GM19438 (cell line): ENCODE measurements around the gene SEMA6B.
"Not testable (repeated sequence)": the region's sequence is repeated elsewhere in the genome, so short reads cannot be mapped to it uniquely, and the experiment has no call there.

Experiments
- ATAC-seq: cut with Tn5 transposase; IDR thresholded peaks from one replicate; pipeline ENCODE4 v1.9.1; 2021; ENCODE audit warnings: low read depth; ENCODE audit not compliant: unreplicated experiment

Gene SEMA6B

GRCh38 chr19:4531562-4532165 lies 27.8 kb downstream of the SEMA6B start:
- ATAC-seq = no peak

GRCh38 chr19:4529924-4530522 lies 29.5 kb downstream of the SEMA6B start:
- no peak for ATAC-seq

- ATAC-seq = no peak
Observed at GRCh38 chr19:4528843-4529242, 30.6 kb downstream of the SEMA6B start.

- not testable (repeated sequence) for ATAC-seq
Observed at GRCh38 chr19:4527377-4527776, 32.1 kb downstream of the SEMA6B start.

GRCh38 chr19:4525563-4526002 lies 33.9 kb downstream of the SEMA6B start:
- no peak for ATAC-seq

- ATAC-seq = no peak
Observed at GRCh38 chr19:4524808-4525562, 34.5 kb downstream of the SEMA6B start.

- no peak for ATAC-seq
Observed at GRCh38 chr19:4523306-4524110, 36.0 kb downstream of the SEMA6B start.

GRCh38 chr19:4522291-4523002 lies 37.0 kb downstream of the SEMA6B start:
- ATAC-seq = no peak

- ATAC-seq = no peak
Observed at GRCh38 chr19:4521888-4522242, 37.6 kb downstream of the SEMA6B start.

GRCh38 chr19:4521170-4521887 lies 38.2 kb downstream of the SEMA6B start:
- no peak for ATAC-seq

- ATAC-seq = no peak
Observed at GRCh38 chr19:4519521-4520277, 39.8 kb downstream of the SEMA6B start.

GRCh38 chr19:4519172-4519496 lies 40.4 kb downstream of the SEMA6B start:
- no peak for ATAC-seq

- ATAC-seq = no peak
Observed at GRCh38 chr19:4518345-4519171, 40.9 kb downstream of the SEMA6B start, which contains the start of gene PLIN4. Gene PLIN4, minus strand, starts transcription at chr19:4518486. Its CDS starts 214 bp downstream, at chr19:4518272.

GRCh38 chr19:4517451-4518057 lies 41.9 kb downstream of the SEMA6B start:
- no peak for ATAC-seq

- ATAC-seq = no peak
Observed at GRCh38 chr19:4516939-4517300, 42.6 kb downstream of the SEMA6B start.

GRCh38 chr19:4516199-4516938 lies 43.1 kb downstream of the SEMA6B start:
- ATAC-seq = no peak

- ATAC-seq = no peak
Observed at GRCh38 chr19:4515732-4516131, 43.8 kb downstream of the SEMA6B start.
